SK-N-SH (cell line): ENCODE data around the gene OSBPL8. TPM values are rescaled to one million over a fixed set of nuclear protein-coding genes. Genes with fewer than 3 reads are reported as not detected.

ENCODE experiments used
- CTCF ChIA-PET: fragments of 300-600, 350-600 bp; formaldehyde crosslinking; extraction: SDS; loops from one replicate; lab custom pipeline; 2021; lab: Yijun Ruan, JAX
- POLR2A ChIA-PET: fragments of 350-600 bp; sonication (Branson Sonifier 250); formaldehyde crosslinking; extraction: SDS; loops from one replicate; lab custom pipeline; 2020; ENCODE audit warnings: antibody characterized with exemption, inconsistent platforms; lab: Yijun Ruan, JAX
- DNase-seq: peaks from one replicate; pipeline ENCODE4 v3.0.0; 2012
- H2AFZ ChIP-seq: fragments of 200-600 bp; sonication (generic); 2 replicates; pipeline ENCODE4 v1.8.1; 2016; ENCODE audit warnings: antibody characterized with exemption, mild to moderate bottlenecking, low read depth
- H3F3A ChIP-seq: fragments of 200-600 bp; sonication (generic); replicated peaks from 2 replicates; pipeline ENCODE3; 2016; ENCODE audit warnings: antibody characterized with exemption, mild to moderate bottlenecking; ENCODE audit not compliant: insufficient read depth
- H3K27ac ChIP-seq, 2 experiments: fragments of 200-500 bp in 1 of 2; fragments of 200-600 bp in 1 of 2; sonication (Bioruptor generic) in 1 of 2; sonication (generic), shearing (Covaris generic) in 1 of 2; 2 replicates each; pipeline versions ENCODE4 v1.5.1 to v1.6.1; 2014 to 2016; ENCODE audit warnings: low read depth in 2 of 2, inconsistent platforms in 1 of 2, low read length in 1 of 2, mild to moderate bottlenecking in 1 of 2, mixed read lengths in 1 of 2
- H3K27me3 ChIP-seq: fragments of 200-600 bp; sonication (generic), shearing (Covaris generic); 2 replicates; pipeline ENCODE4 v1.6.1; 2016; ENCODE audit warnings: mixed run types; ENCODE audit not compliant: insufficient read depth
- H3K36me3 ChIP-seq, 2 experiments: fragments of 200-500 bp in 1 of 2; fragments of 200-600 bp in 1 of 2; sonication (Bioruptor generic) in 1 of 2; sonication (generic) in 1 of 2; replicated peaks in 1 of 2; 2 replicates each; pipeline versions ENCODE3 to v1.5.1; 2014 to 2016; ENCODE audit warnings: low read length in 1 of 2, mild to moderate bottlenecking in 1 of 2; ENCODE audit not compliant: insufficient read depth in 2 of 2, control insufficient read depth in 1 of 2
- H3K4me1 ChIP-seq, 2 experiments: fragments of 200-500 bp in 1 of 2; fragments of 200-600 bp in 1 of 2; sonication (Bioruptor generic) in 1 of 2; sonication (generic), shearing (Covaris generic) in 1 of 2; 2 replicates each; pipeline versions ENCODE4 v1.5.1 to v1.6.1; 2014 to 2016; ENCODE audit warnings: low read depth in 1 of 2, low read length in 1 of 2, mixed run types in 1 of 2; ENCODE audit not compliant: insufficient read depth in 2 of 2, control insufficient read depth in 1 of 2
- H3K4me2 ChIP-seq: fragments of 200-600 bp; sonication (generic), shearing (Covaris generic); 2 replicates; pipeline ENCODE4 v1.6.1; 2017; ENCODE audit warnings: mixed run types
- H3K4me3 ChIP-seq, 2 experiments: fragments of 200-500 bp in 1 of 2; fragments of 200-600 bp in 1 of 2; sonication (Bioruptor generic) in 1 of 2; sonication (generic), shearing (Covaris generic) in 1 of 2; 2 replicates each; pipeline versions ENCODE4 v1.5.1 to v1.8.1; 2014 to 2016; ENCODE audit warnings: low read depth in 2 of 2, inconsistent platforms in 1 of 2, low read length in 1 of 2, mild to moderate bottlenecking in 1 of 2, mixed read lengths in 1 of 2, moderate library complexity in 1 of 2
- H3K79me2 ChIP-seq: fragments of 200-600 bp; sonication (generic); 2 replicates; pipeline ENCODE4 v1.8.1; 2017; ENCODE audit warnings: mild to moderate bottlenecking; ENCODE audit not compliant: insufficient read depth
- H3K9ac ChIP-seq: fragments of 200-600 bp; sonication (generic); 2 replicates; pipeline ENCODE4 v1.6.1; 2017; ENCODE audit warnings: mixed run types
- H3K9me2 ChIP-seq: fragments of 200-600 bp; sonication (generic); 2 replicates; pipeline ENCODE4 v1.6.1; 2017; ENCODE audit warnings: mixed run types
- H3K9me3 ChIP-seq: fragments of 200-600 bp; sonication (generic); 2 replicates; pipeline ENCODE4 v1.6.1; 2017; ENCODE audit warnings: mixed run types, mild to moderate bottlenecking, moderate library complexity
- H4K20me1 ChIP-seq: fragments of 200-600 bp; sonication (generic); 2 replicates; pipeline ENCODE4 v1.6.1; 2017; ENCODE audit warnings: mild to moderate bottlenecking, mixed run types; ENCODE audit not compliant: insufficient read depth
- CTCF ChIP-seq: fragments of 200-600 bp; sonication (generic); IDR thresholded peaks from 2 replicates; pipeline ENCODE4 v1.6.1; 2017; ENCODE audit warnings: antibody characterized with exemption, mild to moderate bottlenecking, moderate library complexity
- FOXM1 ChIP-seq: IDR thresholded peaks from 2 replicates; pipeline ENCODE4 v1.4.0; 2012; ENCODE audit warnings: low read depth, mild to moderate bottlenecking
- MAX ChIP-seq: IDR thresholded peaks from 2 replicates; pipeline ENCODE4 v1.4.0; 2012; ENCODE audit warnings: low read depth
- MXI1 ChIP-seq: IDR thresholded peaks from 2 replicates; pipeline ENCODE4 v1.6.1; 2012; ENCODE audit warnings: mild to moderate bottlenecking, low read depth, low read length, improper control_type of control experiment
- POLR2AphosphoS5 ChIP-seq: IDR thresholded peaks from 2 replicates; pipeline ENCODE4 v1.6.1; 2012; ENCODE audit warnings: low read depth, low read length
- REST ChIP-seq: IDR thresholded peaks from 2 replicates; pipeline ENCODE4 v1.6.1; 2012; ENCODE audit warnings: mild to moderate bottlenecking, low read depth, low read length, moderate library complexity
- SIN3A ChIP-seq: IDR thresholded peaks from 2 replicates; pipeline ENCODE4 v1.6.1; 2012; ENCODE audit warnings: low read depth, mild to moderate bottlenecking, low read length, moderate library complexity, borderline replicate concordance
- SMC3 ChIP-seq: IDR thresholded peaks from 2 replicates; pipeline ENCODE4 v1.6.1; 2012; ENCODE audit warnings: low read depth, low read length, improper control_type of control experiment
- USF2 ChIP-seq: fragments of 150-350 bp; IDR thresholded peaks from 2 replicates; pipeline ENCODE4 v1.6.1; 2017; ENCODE audit warnings: antibody characterized with exemption, low read length, low read depth, borderline replicate concordance
- YY1 ChIP-seq: IDR thresholded peaks from 2 replicates; pipeline ENCODE4 v1.4.0; 2012; ENCODE audit warnings: low read depth, mild to moderate bottlenecking
- WGBS: methylation state at CpG from one replicate; pipeline ENCODE4 v1.1.6; 2017; ENCODE audit warnings: low lambda C conversion rate; 5-methylcytosine and 5-hydroxymethylcytosine counted together
- polyA plus RNA-seq, 3 experiments: library from polyadenylated mRNA; depleted of rRNA; stranded (reverse); fragments of >200 nt; gene quantifications; 2 replicates each; pipeline ENCODE4 v1.2.3, GENCODE V29; 2012

OSBPL8 gene
- polyA plus RNA-seq, 1 of the 3 experiments (the other 2 are of a cell fraction), result 10.6 TPM

- no peaks in the 10 kb centered on the region for H3K9me2 ChIP-seq
- 100% methylated on average over 1 of the region's 1 CpG for WGBS
- no peaks in the 10 kb centered on the region for H3K27me3 ChIP-seq
- H3K9ac ChIP-seq, result no peak overlapping the region
- H3K4me3 ChIP-seq, result no peak overlapping the region
- H3F3A ChIP-seq, result peaks cover 29% of the 10 kb centered on the region
- H3K4me2 ChIP-seq, result no peak overlapping the region
- ChIA-PET CTCF (interaction anchor here (0.7 to 2.0 kb wide), 2 partner anchors 25 to 82 kb away, joined by 4 to 6 read pairs; no protein-coding TSS in a partner anchor), POLR2A (no interaction called here)
- no peak for TF ChIP-seq YY1
- no peak for TF ChIP-seq MXI1
- no peak for TF ChIP-seq POLR2AphosphoS5
- TF ChIP-seq REST, result no peak
- no peak for TF ChIP-seq SMC3
- no peak for TF ChIP-seq USF2
- no peak for TF ChIP-seq SIN3A
- no peak for TF ChIP-seq CTCF
- TF ChIP-seq FOXM1, result no peak
- TF ChIP-seq MAX, result no peak
- H3K4me1 ChIP-seq, result no peaks in the 10 kb centered on the region
- H3K27ac ChIP-seq, result no peak overlapping the region
- H3K9me3 ChIP-seq, result no peaks in the 10 kb centered on the region
- H3K79me2 ChIP-seq, result no peaks in the 10 kb centered on the region
- DNase-seq, result no peak
- no peak overlapping the region for H2AFZ ChIP-seq
- no peaks in the 10 kb centered on the region for H4K20me1 ChIP-seq
- H3K36me3 ChIP-seq, result peaks cover 48 to 74% of the 10 kb centered on the region in 2 experiments
Observed at GRCh38 chr12:76374386-76375020, 185.1 kb downstream of the OSBPL8 start.
